ENCODE results near the gene TNNT1.

GRCh38 chr19:55158423-55158822 is 9.4 kb upstream of the TNNT1 start:
- TF ChIP-seq CTCF (IDR thresholded peaks at IDR 0.05; ENCODE audit: low read depth, low read length) (no peak), EZH2phosphoT487 (IDR thresholded peaks at IDR 0.05; ENCODE audit: low read depth) (no peak)
